MM.1S (cell line): ENCODE measurements around the gene UBAC2.
"Not testable (repeated sequence)": the region's sequence is repeated elsewhere in the genome, so short reads cannot be mapped to it uniquely, and the experiment has no call there.

ENCODE experiments used
- CTCF ChIP-seq: fragments of 300-600 bp; sonication (generic); IDR thresholded peaks from 2 replicates; pipeline ENCODE4 v1.5.1; 2016; ENCODE audit warnings: antibody characterized with exemption, low read length, mixed read lengths
- EZH2 ChIP-seq: fragments of 300-600 bp; sonication (generic); optimal IDR thresholded peaks from 2 replicates; pipeline ENCODE3; 2017; ENCODE audit warnings: low read depth, mild to moderate bottlenecking, antibody characterized with exemption, low read length, mixed read lengths

GRCh38 chr13:99393391-99393790 is 192.7 kb downstream of the UBAC2 start:
- not testable (repeated sequence) for TF ChIP-seq EZH2, CTCF
